A673 (cell line): ENCODE results near the gene EXOC4. TPM values are rescaled to one million over a fixed set of nuclear protein-coding genes. Genes with fewer than 3 reads are reported as not detected.

Source experiments
- BruUV-seq: library from RNA; stranded (reverse); fragments of 400-500 nt; replicated peaks from 2 replicates; lab custom pipeline; 2021; lab: Mats Ljungman, UMichigan
- CTCF ChIA-PET: fragments of 300-600 bp; sonication (Branson Sonifier 250); formaldehyde crosslinking; loops from one replicate; lab custom pipeline; 2022; ENCODE audit warnings: antibody characterized with exemption; lab: Charles Lee
- POLR2A ChIA-PET: fragments of 300-600 bp; sonication (Branson Sonifier 250); formaldehyde crosslinking; loops from one replicate; lab custom pipeline; 2022; ENCODE audit warnings: antibody characterized with exemption; ENCODE audit not compliant: low non-redundant PET; lab: Charles Lee
- DNase-seq: peaks from one replicate; pipeline ENCODE4 v3.0.0-alpha.2; 2015; ENCODE audit warnings: low spot score
- H3K27ac ChIP-seq: fragments of 200-600 bp; sonication (generic); 2 replicates; pipeline ENCODE4 v1.5.1; 2016; ENCODE audit warnings: mixed run types, low read depth, mild to moderate bottlenecking, mixed read lengths, antibody characterized with exemption, low read length; ENCODE audit not compliant: poor library complexity, severe bottlenecking
- H3K27me3 ChIP-seq: fragments of 200-600 bp; sonication (generic); replicated peaks from 2 replicates; pipeline ENCODE4 v1.6.1; 2017; ENCODE audit warnings: mixed run types, low read depth, mild to moderate bottlenecking, mixed read lengths, antibody characterized with exemption, low read length; ENCODE audit not compliant: insufficient read depth, poor library complexity
- H3K36me3 ChIP-seq: fragments of 200-600 bp; sonication (generic); 2 replicates; pipeline ENCODE4 v1.6.1; 2016; ENCODE audit warnings: mixed run types, mild to moderate bottlenecking, mixed read lengths, antibody characterized with exemption, low read length; ENCODE audit not compliant: insufficient read depth, poor library complexity, severe bottlenecking
- H3K4me1 ChIP-seq: fragments of 200-600 bp; sonication (generic); 2 replicates; pipeline ENCODE4 v1.6.1; 2017; ENCODE audit warnings: mixed run types, mild to moderate bottlenecking, mixed read lengths, antibody characterized with exemption, low read length; ENCODE audit not compliant: insufficient read depth, poor library complexity, severe bottlenecking
- H3K4me3 ChIP-seq: fragments of 200-600 bp; sonication (generic); 2 replicates; pipeline ENCODE4 v1.5.1; 2016; ENCODE audit warnings: low read depth, mixed run types, mild to moderate bottlenecking, mixed read lengths, low read length; ENCODE audit not compliant: poor library complexity, severe bottlenecking
- H3K9me3 ChIP-seq: fragments of 200-600 bp; sonication (generic); 2 replicates; pipeline ENCODE4 v1.6.1; 2016; ENCODE audit warnings: mixed run types, low read depth, mild to moderate bottlenecking, mixed read lengths, antibody characterized with exemption, low read length; ENCODE audit not compliant: poor library complexity, severe bottlenecking
- CTCF ChIP-seq: fragments of 300-800, 200-600 bp; sonication (generic); conservative IDR thresholded peaks from 2 replicates; pipeline ENCODE4 v1.5.1; 2017; ENCODE audit warnings: low read depth, mild to moderate bottlenecking, antibody characterized with exemption, low read length, moderate library complexity, mixed read lengths
- EZH2 ChIP-seq: fragments of 200-600 bp; sonication (generic); IDR thresholded peaks from 2 replicates; pipeline ENCODE4 v1.6.1; 2017; ENCODE audit warnings: borderline replicate concordance, low read depth, mild to moderate bottlenecking, mixed read lengths, antibody characterized with exemption, low read length; ENCODE audit not compliant: poor library complexity, severe bottlenecking
- intact Hi-C: fragments of 100-400 bp; cut with micrococcal nuclease; formaldehyde crosslinking; loops from one replicate; pipeline ENCODE4 v1.10.0; 2022; ENCODE audit not compliant: unreplicated experiment
- total RNA-seq: library from RNA; stranded (reverse); gene quantifications from 2 replicates; pipeline ENCODE4 v1.2.3, GENCODE V29; 2021

EXOC4 gene
- total RNA-seq, 1 experiment from 2014 or later: 66.1 TPM

GRCh38 chr7:133273227-133273626 is 20.3 kb downstream of the EXOC4 start:
- BruUV-seq: no TSS peak
- POLR2A ChIA-PET: no interaction called here
- intact Hi-C loops: no loop called here

GRCh38 chr7:133274265-133274664 is 21.4 kb downstream of the EXOC4 start:
- DNase-seq: no peak
- Histone ChIP-seq H3K4me3 (no peak overlapping the region), H3K9me3 (no peaks in the 10 kb centered on the region), H3K27me3 (no peaks in the 10 kb centered on the region), H3K4me1 (no peaks in the 10 kb centered on the region), H3K27ac (no peak overlapping the region), H3K36me3 (peaks cover 6% of the 10 kb centered on the region)
- BruUV-seq: no TSS peak
- POLR2A ChIA-PET: no interaction called here
- intact Hi-C loops: no loop called here
- TF ChIP-seq EZH2: no peak
- no peak for TF ChIP-seq CTCF
- CTCF ChIA-PET: no interaction called here

More at GRCh38 chr7:133273227-133273626, 20.3 kb downstream of the EXOC4 start:
- Histone ChIP-seq H3K27me3 (no peaks in the 10 kb centered on the region), H3K9me3 (no peaks in the 10 kb centered on the region), H3K36me3 (peaks cover 6% of the 10 kb centered on the region), H3K4me3 (no peak overlapping the region), H3K4me1 (no peaks in the 10 kb centered on the region), H3K27ac (no peak overlapping the region)
- no peak for DNase-seq
- TF ChIP-seq CTCF (no peak), EZH2 (no peak)
- CTCF ChIA-PET: no interaction called here

DNA sequence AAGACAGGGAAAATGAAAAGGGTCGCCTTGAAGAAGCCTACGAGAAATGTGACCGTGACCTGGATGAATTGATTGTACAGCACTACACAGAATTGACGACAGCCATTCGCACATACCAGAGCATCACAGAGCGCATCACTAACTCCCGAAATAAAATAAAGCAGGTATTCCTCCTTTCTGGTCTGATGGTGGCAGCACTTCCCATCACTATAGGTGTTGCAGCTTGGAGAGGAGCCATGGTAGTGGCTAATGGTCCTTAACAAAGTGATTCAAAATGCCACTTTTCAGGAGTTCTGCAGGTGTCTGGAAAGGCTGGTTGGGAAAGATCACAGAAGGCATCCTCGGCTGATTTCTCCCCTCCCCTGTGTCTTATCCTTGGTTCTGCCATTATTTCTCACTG is 22.1 kb downstream of the EXOC4 start:
- POLR2A ChIA-PET: no interaction called here
- TF ChIP-seq CTCF (0 out of 2 replicates have a peak, but pooled peaks have one; percentile 32), EZH2 (no peak)
- BruUV-seq: no TSS peak
- Histone ChIP-seq H3K9me3 (no peaks in the 10 kb centered on the region), H3K36me3 (peaks cover 6% of the 10 kb centered on the region), H3K27ac (no peak overlapping the region), H3K27me3 (no peaks in the 10 kb centered on the region), H3K4me3 (no peak overlapping the region), H3K4me1 (no peaks in the 10 kb centered on the region)
- intact Hi-C loops: no loop called here
- CTCF ChIA-PET: no interaction called here
- DNase-seq: peak; percentile 8
